GM13976 (cell line): ENCODE data around the gene SHTN1.

Source experiments
- DNase-seq: peaks from one replicate; pipeline ENCODE4 v3.0.0; 2012; ENCODE audit warnings: low spot score
- CTCF ChIP-seq: IDR thresholded peaks from 2 replicates; pipeline ENCODE4 v1.5.1; 2012; ENCODE audit warnings: borderline replicate concordance, mild to moderate bottlenecking; ENCODE audit not compliant: insufficient read depth; ENCODE audit errors: extremely low read depth, missing control alignments, control extremely low read depth
- in situ Hi-C: fragments of 300-500 bp; cut with MboI; formaldehyde crosslinking; loops from one replicate; pipeline ENCODE4 v1.12.0; 2022; ENCODE audit warnings: low sequenced_read_pairs, mixed read lengths, inconsistent platforms; ENCODE audit not compliant: unreplicated experiment

SHTN1 gene

GRCh38 chr10:117005527-117006055 is 604 bp upstream of the SHTN1 start:
- TF ChIP-seq CTCF: no peak
- DNase-seq: peak; percentile 34
- in situ Hi-C loops: no loop called here

- peak; percentile 45 for DNase-seq
- no peak for TF ChIP-seq CTCF
- in situ Hi-C loops: no loop called here
Observed at GRCh38 chr10:117004227-117005025, 561 bp downstream of the SHTN1 start.

GRCh38 chr10:117003336-117003735 is 1.7 kb downstream of the SHTN1 start:
- no peak for TF ChIP-seq CTCF
- in situ Hi-C loops: no loop called here
- no peak for DNase-seq

GRCh38 chr10:117002206-117002605 is 2.8 kb downstream of the SHTN1 start:
- in situ Hi-C loops: no loop called here
- no peak for DNase-seq
- TF ChIP-seq CTCF: no peak

GRCh38 chr10:117001144-117001543 is 3.8 kb downstream of the SHTN1 start:
- DNase-seq: no peak
- TF ChIP-seq CTCF: no peak
- in situ Hi-C loops: no loop called here

GRCh38 chr10:117000580-117000979 is 4.4 kb downstream of the SHTN1 start:
- no peak for DNase-seq
- in situ Hi-C loops: no loop called here
- TF ChIP-seq CTCF: no peak
